ENCODE results near the gene FTCD. TPM values are rescaled to one million over a fixed set of nuclear protein-coding genes. Genes with fewer than 3 reads are reported as not detected.
A peak's percentile ranks its signal among the peaks of the same experiment; 100 is the strongest.
"Not testable (repeated sequence)": the region's sequence is repeated elsewhere in the genome, so short reads cannot be mapped to it uniquely, and the experiment has no call there.

The FTCD gene
- total RNA-seq, 2 experiments from 2014 or later: 0.06 to 1.1 TPM

DNA sequence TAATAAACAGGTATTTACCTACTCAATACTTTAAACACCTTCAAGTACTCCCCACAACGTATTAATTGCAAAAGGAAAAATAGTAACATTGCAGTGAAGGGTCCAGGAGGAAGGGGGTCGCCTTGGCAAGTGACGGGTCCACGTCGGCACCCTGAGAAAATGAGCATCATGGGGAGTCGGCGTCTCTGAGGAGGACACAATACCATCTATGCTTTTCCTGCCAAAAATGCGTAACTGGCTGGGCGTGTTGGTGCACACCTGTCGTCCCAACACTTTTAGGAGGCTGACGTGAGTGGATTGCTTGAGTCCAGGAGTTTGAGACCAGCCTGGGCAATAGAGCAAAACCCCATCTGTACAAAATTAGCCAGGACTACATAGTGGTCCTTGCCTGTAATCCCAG, 7.3 kb downstream of the FTCD start:
- TF ChIP-seq, protein P1, sequence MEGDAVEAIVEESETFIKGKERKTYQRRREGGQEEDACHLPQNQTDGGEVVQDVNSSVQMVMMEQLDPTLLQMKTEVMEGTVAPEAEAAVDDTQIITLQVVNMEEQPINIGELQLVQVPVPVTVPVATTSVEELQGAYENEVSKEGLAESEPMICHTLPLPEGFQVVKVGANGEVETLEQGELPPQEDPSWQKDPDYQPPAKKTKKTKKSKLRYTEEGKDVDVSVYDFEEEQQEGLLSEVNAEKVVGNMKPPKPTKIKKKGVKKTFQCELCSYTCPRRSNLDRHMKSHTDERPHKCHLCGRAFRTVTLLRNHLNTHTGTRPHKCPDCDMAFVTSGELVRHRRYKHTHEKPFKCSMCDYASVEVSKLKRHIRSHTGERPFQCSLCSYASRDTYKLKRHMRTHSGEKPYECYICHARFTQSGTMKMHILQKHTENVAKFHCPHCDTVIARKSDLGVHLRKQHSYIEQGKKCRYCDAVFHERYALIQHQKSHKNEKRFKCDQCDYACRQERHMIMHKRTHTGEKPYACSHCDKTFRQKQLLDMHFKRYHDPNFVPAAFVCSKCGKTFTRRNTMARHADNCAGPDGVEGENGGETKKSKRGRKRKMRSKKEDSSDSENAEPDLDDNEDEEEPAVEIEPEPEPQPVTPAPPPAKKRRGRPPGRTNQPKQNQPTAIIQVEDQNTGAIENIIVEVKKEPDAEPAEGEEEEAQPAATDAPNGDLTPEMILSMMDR (conservative IDR thresholded peaks at IDR 0.05; ENCODE audit: low read length): no peak
- TF ChIP-seq EZH2phosphoT487 (IDR thresholded peaks at IDR 0.05; ENCODE audit: borderline replicate concordance, low read depth, low read length): no peak
- CTCF ChIA-PET (ENCODE audit: unreplicated experiment): no interaction called here
- no peak overlapping the region for H3K27ac ChIP-seq (ENCODE audit: low read depth, low read length, poor library complexity, severe bottlenecking)
- H3K4me2 ChIP-seq (ENCODE audit: low read length): no peak overlapping the region
- intact Hi-C loops (cut with micrococcal nuclease; ENCODE audit: unreplicated experiment): no loop called here
- no peak overlapping the region for H3K4me3 ChIP-seq (ENCODE audit: low read depth, low read length, poor library complexity, severe bottlenecking)
- POLR2A ChIA-PET: no interaction called here
- DNase-seq (ENCODE audit: low spot score): no peak
- no peaks in the 10 kb centered on the region for H3K79me2 ChIP-seq (ENCODE audit: insufficient read depth, low read depth, low read length)
- no TSS peak for BruUV-seq (replicated peaks)
- H3K4me1 ChIP-seq (ENCODE audit: insufficient read depth, low read length, poor library complexity, severe bottlenecking): no peaks in the 10 kb centered on the region
- no peaks in the 10 kb centered on the region for H3K9me3 ChIP-seq (ENCODE audit: low read length)
- H3K9me2 ChIP-seq (ENCODE audit: insufficient read depth, low read length): no peaks in the 10 kb centered on the region
- no peaks in the 10 kb centered on the region for H3K36me3 ChIP-seq (ENCODE audit: insufficient read depth, low read length)
- H2AFZ ChIP-seq (ENCODE audit: low read length): no peak overlapping the region
- H4K20me1 ChIP-seq (ENCODE audit: insufficient read depth, low read length): no peaks in the 10 kb centered on the region

GRCh38 chr21:46147429-46147828, 8.0 kb downstream of the FTCD start:
- H3K9me3 ChIP-seq (ENCODE audit: low read length); H3K9me2 ChIP-seq (ENCODE audit: insufficient read depth, low read length); H2AFZ ChIP-seq (ENCODE audit: low read length); BruUV-seq (replicated peaks); intact Hi-C loops (cut with micrococcal nuclease; ENCODE audit: unreplicated experiment); POLR2A ChIA-PET; H4K20me1 ChIP-seq (ENCODE audit: insufficient read depth, low read length); H3K79me2 ChIP-seq (ENCODE audit: insufficient read depth, low read depth, low read length); H3K27ac ChIP-seq (ENCODE audit: low read depth, low read length, poor library complexity, severe bottlenecking); H3K4me1 ChIP-seq (ENCODE audit: insufficient read depth, low read length, poor library complexity, severe bottlenecking); H3K4me3 ChIP-seq (ENCODE audit: low read depth, low read length, poor library complexity, severe bottlenecking); CTCF ChIA-PET (ENCODE audit: unreplicated experiment); H3K36me3 ChIP-seq (ENCODE audit: insufficient read depth, low read length); H3K4me2 ChIP-seq (ENCODE audit: low read length): not testable (repeated sequence)
- DNase-seq (ENCODE audit: low spot score): peak; percentile 47
- TF ChIP-seq, protein P1 (conservative IDR thresholded peaks at IDR 0.05; ENCODE audit: low read length): peak; percentile 67

GRCh38 chr21:46146856-46147255, 8.5 kb downstream of the FTCD start:
- Histone ChIP-seq H3K9me2 (ENCODE audit: insufficient read depth, low read length) (no peaks in the 10 kb centered on the region), H3K79me2 (ENCODE audit: insufficient read depth, low read depth, low read length) (no peaks in the 10 kb centered on the region), H3K4me2 (ENCODE audit: low read length) (no peak overlapping the region), H2AFZ (ENCODE audit: low read length) (no peak overlapping the region), H3K4me3 (ENCODE audit: low read depth, low read length, poor library complexity, severe bottlenecking) (no peak overlapping the region), H3K36me3 (ENCODE audit: insufficient read depth, low read length) (no peaks in the 10 kb centered on the region), H3K4me1 (ENCODE audit: insufficient read depth, low read length, poor library complexity, severe bottlenecking) (no peaks in the 10 kb centered on the region), H3K9me3 (ENCODE audit: low read length) (no peaks in the 10 kb centered on the region), H3K27ac (ENCODE audit: low read depth, low read length, poor library complexity, severe bottlenecking) (no peak overlapping the region), H4K20me1 (ENCODE audit: insufficient read depth, low read length) (no peaks in the 10 kb centered on the region)
- DNase-seq (ENCODE audit: low spot score): no peak
- intact Hi-C loops (cut with micrococcal nuclease; ENCODE audit: unreplicated experiment): no loop called here
- TF ChIP-seq, protein P1 (conservative IDR thresholded peaks at IDR 0.05; ENCODE audit: low read length): no peak
- no peak for TF ChIP-seq EZH2phosphoT487 (IDR thresholded peaks at IDR 0.05; ENCODE audit: borderline replicate concordance, low read depth, low read length)
- BruUV-seq (replicated peaks): no TSS peak
- ChIA-PET POLR2A (no interaction called here), CTCF (ENCODE audit: unreplicated experiment) (no interaction called here)
